DMS 273 (cell line): ENCODE results near the gene KLHDC3.

Experiments used
- DNase-seq: peaks from one replicate; lab custom pipeline; 2025; ENCODE audit not compliant: unreplicated experiment; lab: John Stamatoyannopoulos, UW

The KLHDC3 gene

GRCh38 chr6:43013843-43014433 lies at the start of gene KLHDC3, which contains the start of gene MEA1:
KLHDC3 (plus strand) TSS chr6:43014249; CDS start chr6:43017193, 2,944 bp downstream.
MEA1 (minus strand) TSS chr6:43013946; CDS start chr6:43013813, 133 bp downstream.
- DNase-seq = peak; percentile 100

- no peak for DNase-seq
Measured at GRCh38 chr6:42966571-42966970, 47.5 kb upstream of the KLHDC3 start.

- DNase-seq = no peak
Measured at GRCh38 chr6:42967228-42967627, 46.8 kb upstream of the KLHDC3 start.

- DNase-seq = no peak
Measured at GRCh38 chr6:42968126-42968701, 45.8 kb upstream of the KLHDC3 start.

- no peak for DNase-seq
Measured at GRCh38 chr6:42968783-42969182, 45.3 kb upstream of the KLHDC3 start.

- DNase-seq = no peak
Measured at GRCh38 chr6:42969431-42969830, 44.6 kb upstream of the KLHDC3 start.

GRCh38 chr6:42969934-42970333 lies 44.1 kb upstream of the KLHDC3 start:
- DNase-seq = no peak

GRCh38 chr6:42970871-42971612 lies 43.0 kb upstream of the KLHDC3 start:
- DNase-seq = no peak

GRCh38 chr6:42971746-42972327 lies 42.2 kb upstream of the KLHDC3 start:
- DNase-seq = no peak

- DNase-seq = no peak
Measured at GRCh38 chr6:42973926-42974325, 40.1 kb upstream of the KLHDC3 start.

GRCh38 chr6:42974919-42975505 lies 39.0 kb upstream of the KLHDC3 start:
- DNase-seq = no peak

GRCh38 chr6:42978487-42978838 lies 35.6 kb upstream of the KLHDC3 start:
- DNase-seq = peak; percentile 61

GRCh38 chr6:42978839-42979522 lies 35.1 kb upstream of the KLHDC3 start, which contains the start of gene PEX6:
PEX6 (minus strand) TSS chr6:42979181; CDS start chr6:42979150, 31 bp downstream.
- peak; percentile 97 for DNase-seq

- peak; percentile 74 for DNase-seq
Measured at GRCh38 chr6:42979523-42980177, 34.4 kb upstream of the KLHDC3 start.

GRCh38 chr6:42981836-42982235 lies 32.2 kb upstream of the KLHDC3 start:
- no peak for DNase-seq

GRCh38 chr6:42984001-42984923 lies 29.8 kb upstream of the KLHDC3 start, which contains the start of gene PPP2R5D:
PPP2R5D (plus strand) TSS chr6:42984570; CDS start chr6:42984678, 108 bp downstream.
- DNase-seq = peak; percentile 99

GRCh38 chr6:42984924-42985475 lies 29.0 kb upstream of the KLHDC3 start:
- peak; percentile 29 for DNase-seq

- no peak for DNase-seq
Measured at GRCh38 chr6:42987533-42988451, 26.3 kb upstream of the KLHDC3 start.
